22Rv1 (cell line): Measurements from ENCODE around the gene MLYCD.

Experiments
- H3K27ac ChIP-seq: fragments of 450-650 bp; 2 replicates; pipeline ENCODE4 v1.5.1; 2017
- ZFX ChIP-seq: fragments of 450-650 bp; IDR thresholded peaks from 2 replicates; pipeline ENCODE4 v1.6.1; 2017; ENCODE audit warnings: antibody characterized with exemption, borderline replicate concordance
- TF ChIP-seq, protein P1 (sequence below): fragments of 450-650 bp; IDR thresholded peaks from 2 replicates; pipeline ENCODE4 v1.5.1; 2017; ENCODE audit warnings: mild to moderate bottlenecking

MLYCD gene

GRCh38 chr16:83932304-83932703 lies 33.4 kb downstream of the MLYCD start:
- no peak overlapping the region for H3K27ac ChIP-seq
- no peak for TF ChIP-seq ZFX
- TF ChIP-seq, protein P1, sequence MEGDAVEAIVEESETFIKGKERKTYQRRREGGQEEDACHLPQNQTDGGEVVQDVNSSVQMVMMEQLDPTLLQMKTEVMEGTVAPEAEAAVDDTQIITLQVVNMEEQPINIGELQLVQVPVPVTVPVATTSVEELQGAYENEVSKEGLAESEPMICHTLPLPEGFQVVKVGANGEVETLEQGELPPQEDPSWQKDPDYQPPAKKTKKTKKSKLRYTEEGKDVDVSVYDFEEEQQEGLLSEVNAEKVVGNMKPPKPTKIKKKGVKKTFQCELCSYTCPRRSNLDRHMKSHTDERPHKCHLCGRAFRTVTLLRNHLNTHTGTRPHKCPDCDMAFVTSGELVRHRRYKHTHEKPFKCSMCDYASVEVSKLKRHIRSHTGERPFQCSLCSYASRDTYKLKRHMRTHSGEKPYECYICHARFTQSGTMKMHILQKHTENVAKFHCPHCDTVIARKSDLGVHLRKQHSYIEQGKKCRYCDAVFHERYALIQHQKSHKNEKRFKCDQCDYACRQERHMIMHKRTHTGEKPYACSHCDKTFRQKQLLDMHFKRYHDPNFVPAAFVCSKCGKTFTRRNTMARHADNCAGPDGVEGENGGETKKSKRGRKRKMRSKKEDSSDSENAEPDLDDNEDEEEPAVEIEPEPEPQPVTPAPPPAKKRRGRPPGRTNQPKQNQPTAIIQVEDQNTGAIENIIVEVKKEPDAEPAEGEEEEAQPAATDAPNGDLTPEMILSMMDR: no peak

- H3K27ac ChIP-seq: no peak overlapping the region
- TF ChIP-seq, protein P1: no peak
- no peak for TF ChIP-seq ZFX
Observed at GRCh38 chr16:83932955-83933673, 34.2 kb downstream of the MLYCD start.

DNA sequence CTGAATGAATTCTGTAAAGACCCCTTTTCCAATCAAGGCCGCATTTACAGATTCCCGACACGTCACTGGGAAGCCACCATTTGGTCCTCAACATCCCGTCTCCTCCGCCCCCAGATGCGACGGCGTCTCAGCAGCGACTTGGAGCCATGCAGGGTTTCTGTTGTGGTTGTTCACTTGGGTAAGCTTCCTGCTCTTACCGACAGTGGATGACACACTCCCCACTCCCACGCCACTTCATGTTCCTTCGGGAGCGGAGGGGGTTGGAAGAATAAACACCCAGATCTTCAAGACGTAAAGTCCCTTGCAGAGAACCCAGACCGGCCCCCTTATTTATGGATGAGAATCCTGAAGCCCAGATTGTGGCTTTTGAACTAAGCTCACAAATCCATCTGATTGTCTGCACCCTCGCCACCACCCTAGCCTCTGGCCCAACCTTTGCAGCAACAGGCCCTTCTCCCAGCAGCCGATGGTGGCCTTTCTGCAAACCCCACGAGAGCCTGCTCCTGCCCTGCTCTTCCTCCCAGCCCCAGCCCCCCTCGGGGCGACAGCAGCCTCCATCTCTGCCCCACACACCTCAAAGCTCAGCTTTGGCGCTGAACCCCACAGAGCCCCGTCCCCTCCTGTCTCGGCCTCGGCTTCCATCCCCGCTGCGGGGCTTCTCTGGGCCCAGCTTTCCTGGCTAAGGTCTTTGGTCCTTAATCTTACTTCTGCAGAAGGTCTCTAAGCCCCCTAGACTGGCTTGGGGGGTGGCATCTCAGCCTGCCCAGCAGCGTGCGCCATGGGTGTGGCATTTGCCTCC lies 35.2 kb downstream of the MLYCD start:
- TF ChIP-seq, protein P1: no peak
- no peak for TF ChIP-seq ZFX
- H3K27ac ChIP-seq: no peak overlapping the region

GRCh38 chr16:83934684-83934977 lies 35.7 kb downstream of the MLYCD start:
- H3K27ac ChIP-seq: no peak overlapping the region
- TF ChIP-seq ZFX: no peak
- TF ChIP-seq, protein P1: no peak

- no peak for TF ChIP-seq ZFX
- TF ChIP-seq, protein P1: no peak
- no peak overlapping the region for H3K27ac ChIP-seq
Observed at GRCh38 chr16:83935005-83935857, 36.3 kb downstream of the MLYCD start.

DNA sequence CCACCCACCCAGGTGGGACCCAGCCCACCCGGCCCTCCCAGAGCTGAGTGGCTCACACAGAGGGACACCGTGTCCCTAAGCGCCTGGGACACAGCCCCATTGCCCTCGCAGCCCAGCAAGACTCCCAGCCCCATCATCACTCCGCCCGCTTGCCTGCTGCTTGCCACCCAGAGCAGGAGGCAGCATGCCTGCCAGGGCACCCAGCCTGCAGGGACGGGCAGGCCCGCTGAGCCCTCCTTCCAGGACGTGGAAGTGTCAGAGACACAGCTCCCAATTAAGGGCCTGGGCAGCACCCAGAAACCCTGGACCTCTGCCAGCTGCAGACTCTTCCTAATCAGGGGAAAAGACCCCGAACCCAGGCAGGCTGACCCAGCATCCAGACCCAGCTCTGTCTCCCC lies 36.9 kb downstream of the MLYCD start:
- no peak for TF ChIP-seq ZFX
- TF ChIP-seq, protein P1: no peak

More for the DNA sequence above, 36.9 kb downstream of the MLYCD start:
- no peak overlapping the region for H3K27ac ChIP-seq
